Ascending aorta (tissue), 2 donors: ENCODE data around the gene ZFP36L2. TPM values are rescaled to one million over a fixed set of nuclear protein-coding genes. Genes with fewer than 3 reads are reported as not detected.

Experiments used
- DNase-seq, 2 donors: peaks; one replicate each; pipeline ENCODE4 v3.0.0-alpha.2; 2019; ENCODE audit warnings: low spot score in 2 of 2
- H3K27ac ChIP-seq, 2 donors: fragments of 200-600 bp; sonication (generic); one replicate each; pipeline ENCODE4 v1.5.1; 2016 to 2017; ENCODE audit warnings: mild to moderate bottlenecking in 1 of 2
- H3K27me3 ChIP-seq: fragments of 200-600 bp; sonication (generic); one replicate; pipeline ENCODE4 v1.5.1; 2017
- H3K36me3 ChIP-seq, 2 donors: fragments of 200-600 bp; sonication (generic); one replicate each; pipeline ENCODE4 v1.5.1; 2016
- H3K4me1 ChIP-seq, 2 donors: fragments of 200-600 bp; sonication (generic); one replicate each; pipeline ENCODE4 v1.5.1; 2016 to 2017; ENCODE audit warnings: mild to moderate bottlenecking in 1 of 2
- H3K4me3 ChIP-seq, 2 donors: fragments of 200-600 bp; sonication (generic); one replicate each; pipeline ENCODE4 v1.5.1; 2016 to 2017; ENCODE audit warnings: mild to moderate bottlenecking in 1 of 2
- H3K9me3 ChIP-seq, 2 donors: fragments of 200-600 bp; sonication (generic); one replicate each; pipeline ENCODE4 v1.5.1; 2016
- intact Hi-C: fragments of 100-400 bp; cut with DNase I; formaldehyde crosslinking; loops from one replicate; pipeline ENCODE4 v1.15.1; 2023
- total RNA-seq: library from RNA; depleted of rRNA; stranded (reverse); fragments of >200 nt; gene quantifications from one replicate; pipeline ENCODE4 v1.1.0, GENCODE V29; 2016
- TF ChIP-seq, protein P1 (sequence below), 3 experiments: fragments of 200-600 bp in 2 of 3; fragments of 450-650 bp in 1 of 3; sonication (generic) in 2 of 3; IDR thresholded peaks; one replicate each; pipeline ENCODE4 v1.5.1; 2016 to 2019; ENCODE audit warnings: antibody characterized with exemption in 3 of 3, mild to moderate bottlenecking in 1 of 3, moderate library complexity in 1 of 3

Gene ZFP36L2
- total RNA-seq, 1 donor from 2014 or later, result 148 TPM

- DNase-seq, result no peak
- H3K27ac ChIP-seq, result peak overlapping the region; percentile 98
- intact Hi-C loops, result loop anchor here (1.0 to 5.0 kb wide), 7 partner anchors 73 to 370 kb away; no protein-coding TSS in a partner anchor
- H3K36me3 ChIP-seq, result peaks cover 16 to 26% of the 10 kb centered on the region in 2 donors
- H3K27me3 ChIP-seq, result no peaks in the 10 kb centered on the region
- no peak overlapping the region for H3K4me3 ChIP-seq
- TF ChIP-seq, protein P1, sequence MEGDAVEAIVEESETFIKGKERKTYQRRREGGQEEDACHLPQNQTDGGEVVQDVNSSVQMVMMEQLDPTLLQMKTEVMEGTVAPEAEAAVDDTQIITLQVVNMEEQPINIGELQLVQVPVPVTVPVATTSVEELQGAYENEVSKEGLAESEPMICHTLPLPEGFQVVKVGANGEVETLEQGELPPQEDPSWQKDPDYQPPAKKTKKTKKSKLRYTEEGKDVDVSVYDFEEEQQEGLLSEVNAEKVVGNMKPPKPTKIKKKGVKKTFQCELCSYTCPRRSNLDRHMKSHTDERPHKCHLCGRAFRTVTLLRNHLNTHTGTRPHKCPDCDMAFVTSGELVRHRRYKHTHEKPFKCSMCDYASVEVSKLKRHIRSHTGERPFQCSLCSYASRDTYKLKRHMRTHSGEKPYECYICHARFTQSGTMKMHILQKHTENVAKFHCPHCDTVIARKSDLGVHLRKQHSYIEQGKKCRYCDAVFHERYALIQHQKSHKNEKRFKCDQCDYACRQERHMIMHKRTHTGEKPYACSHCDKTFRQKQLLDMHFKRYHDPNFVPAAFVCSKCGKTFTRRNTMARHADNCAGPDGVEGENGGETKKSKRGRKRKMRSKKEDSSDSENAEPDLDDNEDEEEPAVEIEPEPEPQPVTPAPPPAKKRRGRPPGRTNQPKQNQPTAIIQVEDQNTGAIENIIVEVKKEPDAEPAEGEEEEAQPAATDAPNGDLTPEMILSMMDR (IDR thresholded peaks at IDR 0.05), result no peak
- H3K9me3 ChIP-seq, result no peaks in the 10 kb centered on the region
- peaks cover 6 to 17% of the 10 kb centered on the region in 2 donors for H3K4me1 ChIP-seq
Observed at GRCh38 chr2:43228756-43229659, 2.6 kb upstream of the ZFP36L2 start.

DNA sequence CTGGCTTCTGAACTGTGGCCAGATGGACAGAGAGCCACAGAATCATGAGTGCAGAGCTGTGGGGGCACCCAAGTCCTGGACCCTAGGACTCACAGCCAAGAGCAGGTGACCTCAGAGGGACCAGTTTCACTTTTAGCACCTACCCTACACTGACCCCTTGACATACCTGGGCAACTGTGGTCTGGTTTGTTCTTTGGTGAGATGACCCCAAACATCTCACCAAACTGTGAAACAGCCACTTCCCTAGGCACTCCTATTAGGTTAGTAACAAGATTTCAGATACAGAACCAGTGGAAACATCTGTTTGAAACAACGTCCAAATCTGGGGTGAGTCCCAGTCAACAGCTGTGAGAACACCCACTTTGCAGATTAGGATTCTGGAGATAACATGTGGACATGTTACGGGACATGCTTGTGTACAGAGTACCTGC, 1.9 kb upstream of the ZFP36L2 start:
- Histone ChIP-seq H3K27ac (peak overlapping the region; percentile 98), H3K9me3 (no peaks in the 10 kb centered on the region), H3K4me3 (peak overlapping the region; percentile 81 to 89), H3K4me1 (peaks cover 6 to 17% of the 10 kb centered on the region in 2 donors), H3K27me3 (no peaks in the 10 kb centered on the region), H3K36me3 (peaks cover 19 to 33% of the 10 kb centered on the region in 2 donors)
- TF ChIP-seq, protein P1 (IDR thresholded peaks at IDR 0.05), result no peak
- no peak for DNase-seq
- intact Hi-C loops, result loop anchor here (2.0 to 5.0 kb wide), 6 partner anchors 74 to 370 kb away; no protein-coding TSS in a partner anchor

DNA sequence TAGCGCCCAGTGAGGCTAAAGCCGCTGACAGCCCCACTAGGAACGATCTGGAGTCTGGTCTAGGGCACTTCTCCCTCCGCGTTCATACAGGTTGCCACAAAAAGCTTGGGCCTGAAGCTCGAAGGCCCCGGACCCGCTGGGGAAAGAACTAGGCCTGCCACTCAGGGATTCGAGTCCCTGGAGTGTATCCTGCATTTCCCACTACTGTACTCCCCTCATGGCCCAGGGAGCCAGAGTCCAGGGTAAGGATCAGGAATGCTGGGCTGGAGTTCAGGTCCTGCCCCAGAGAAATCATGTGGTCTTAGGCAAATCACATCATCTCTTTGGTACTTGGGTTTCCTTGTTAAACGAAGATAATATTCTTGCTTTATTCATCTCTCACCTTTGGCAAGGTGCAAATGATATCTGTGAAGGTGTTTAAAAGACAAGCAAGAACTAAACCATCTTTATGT, 1.4 kb upstream of the ZFP36L2 start:
- H3K27me3 ChIP-seq, result no peaks in the 10 kb centered on the region
- peaks cover 23 to 38% of the 10 kb centered on the region in 2 donors for H3K36me3 ChIP-seq
- DNase-seq, result no peak
- peak overlapping the region; percentile 98 for H3K27ac ChIP-seq
- H3K4me3 ChIP-seq, result peak overlapping the region; percentile 81 to 89
- peaks cover 6 to 17% of the 10 kb centered on the region in 2 donors for H3K4me1 ChIP-seq
- intact Hi-C loops, result loop anchor here (1.0 to 5.0 kb wide), 13 partner anchors 23 to 399 kb away; no protein-coding TSS in a partner anchor
- TF ChIP-seq, protein P1 (IDR thresholded peaks at IDR 0.05), result peak in 2 of 3 experiments; percentile 3 to 31
- H3K9me3 ChIP-seq, result no peaks in the 10 kb centered on the region

DNA sequence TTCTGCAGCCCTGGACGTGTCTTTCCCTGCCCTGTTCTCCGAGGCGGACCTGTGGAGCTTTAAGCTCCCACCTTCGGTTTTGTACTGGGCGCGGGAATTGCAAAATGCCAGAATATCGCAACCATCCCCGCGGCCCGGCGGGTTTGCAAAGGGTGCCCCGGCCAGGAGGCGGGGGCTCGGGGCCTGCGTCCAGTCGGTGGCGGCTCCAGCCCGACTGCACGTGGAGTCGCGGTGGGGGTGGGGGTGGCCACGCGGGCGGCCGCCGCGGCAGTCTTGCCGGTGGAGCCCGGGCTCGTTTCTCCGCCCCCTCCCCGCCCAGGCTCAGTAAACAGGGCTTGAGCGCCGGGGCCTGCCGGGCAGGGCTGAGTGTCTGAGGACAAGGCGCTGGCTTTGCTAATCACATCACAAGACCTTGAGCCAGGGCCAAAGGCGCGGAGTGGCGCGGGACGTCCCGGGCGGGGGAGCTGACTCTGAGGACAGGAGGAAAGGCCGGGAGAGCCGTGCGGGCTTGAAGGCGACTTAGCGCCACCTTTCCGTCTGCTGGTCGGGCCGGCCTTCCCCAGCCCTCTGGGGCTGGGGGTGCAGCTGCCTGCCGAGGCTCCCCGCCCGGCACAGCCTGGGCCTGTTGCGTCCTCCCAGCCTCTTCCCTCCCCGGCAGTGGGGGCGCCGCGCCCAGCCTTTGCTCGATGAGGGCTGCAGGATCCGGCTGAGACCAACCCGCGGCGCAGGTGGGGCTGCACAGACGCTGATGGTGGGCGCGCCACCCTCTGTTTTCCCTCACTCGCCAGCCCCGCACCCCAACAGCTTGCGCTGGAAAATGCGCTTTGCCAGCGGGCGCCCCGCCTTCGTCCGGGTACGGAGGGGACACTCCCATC, 786 bp upstream of the ZFP36L2 start:
- peak overlapping the region; percentile 81 to 89 for H3K4me3 ChIP-seq
- no peaks in the 10 kb centered on the region for H3K27me3 ChIP-seq
- DNase-seq, result peak; percentile 89 to 97
- no peaks in the 10 kb centered on the region for H3K9me3 ChIP-seq
- intact Hi-C loops, result loop anchor here (1.0 to 5.0 kb wide), 11 partner anchors 24 to 398 kb away; no protein-coding TSS in a partner anchor
- H3K36me3 ChIP-seq, result peaks cover 30 to 44% of the 10 kb centered on the region in 2 donors
- H3K27ac ChIP-seq, result peak overlapping the region; percentile 98
- H3K4me1 ChIP-seq, result peaks cover 6 to 17% of the 10 kb centered on the region in 2 donors
- TF ChIP-seq, protein P1 (IDR thresholded peaks at IDR 0.05), result peak in 2 of 3 experiments; percentile 38 to 62
